HFF-Myc (cell line): ENCODE results near the gene C19orf67.

Source experiments
- DNase-seq: peaks from one replicate; pipeline ENCODE4 v3.0.0-alpha.2; 2011; ENCODE audit warnings: low read depth; ENCODE audit errors: extremely low read depth
- H3K4me3 ChIP-seq: replicated peaks from 2 replicates; pipeline ENCODE4 v1.5.1; 2011; ENCODE audit warnings: low read depth, mild to moderate bottlenecking, control low read depth, low read length
- CTCF ChIP-seq: IDR thresholded peaks from 2 replicates; pipeline ENCODE4 v1.5.1; 2012; ENCODE audit warnings: mild to moderate bottlenecking, low read depth, low read length, control low read depth; ENCODE audit errors: missing control alignments

Gene C19orf67

GRCh38 chr19:14085309-14085995 is at the start of gene C19orf67:
Gene C19orf67, minus strand, starts transcription at chr19:14085783. Its CDS starts 156 bp downstream, at chr19:14085627.
- DNase-seq: no peak
- no peak for TF ChIP-seq CTCF
- no peak within 1 kb of the TSS for H3K4me3 ChIP-seq

DNA sequence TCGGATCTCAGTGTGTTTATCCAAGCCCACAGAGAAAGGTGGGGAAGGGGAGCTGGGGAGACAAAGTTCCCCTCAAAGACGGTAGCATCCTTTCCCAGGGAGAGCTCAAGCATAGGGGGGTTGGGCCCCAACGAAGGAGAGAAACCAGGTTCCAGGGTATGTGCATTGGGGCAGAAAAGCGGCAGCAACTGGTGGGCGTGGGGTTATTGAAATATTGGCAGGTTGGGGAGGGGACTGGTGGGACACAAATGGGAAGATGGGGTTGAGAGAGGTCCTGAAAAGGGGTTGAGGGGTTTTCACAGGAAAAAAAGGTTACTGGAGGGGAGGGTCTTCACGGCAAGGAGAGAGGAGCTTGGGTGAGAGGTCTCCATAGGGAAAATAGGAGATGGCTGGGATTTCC is 49.8 kb upstream of the C19orf67 start:
- peak overlapping the region; percentile 72 for H3K4me3 ChIP-seq
- TF ChIP-seq CTCF: no peak
- no peak for DNase-seq

DNA sequence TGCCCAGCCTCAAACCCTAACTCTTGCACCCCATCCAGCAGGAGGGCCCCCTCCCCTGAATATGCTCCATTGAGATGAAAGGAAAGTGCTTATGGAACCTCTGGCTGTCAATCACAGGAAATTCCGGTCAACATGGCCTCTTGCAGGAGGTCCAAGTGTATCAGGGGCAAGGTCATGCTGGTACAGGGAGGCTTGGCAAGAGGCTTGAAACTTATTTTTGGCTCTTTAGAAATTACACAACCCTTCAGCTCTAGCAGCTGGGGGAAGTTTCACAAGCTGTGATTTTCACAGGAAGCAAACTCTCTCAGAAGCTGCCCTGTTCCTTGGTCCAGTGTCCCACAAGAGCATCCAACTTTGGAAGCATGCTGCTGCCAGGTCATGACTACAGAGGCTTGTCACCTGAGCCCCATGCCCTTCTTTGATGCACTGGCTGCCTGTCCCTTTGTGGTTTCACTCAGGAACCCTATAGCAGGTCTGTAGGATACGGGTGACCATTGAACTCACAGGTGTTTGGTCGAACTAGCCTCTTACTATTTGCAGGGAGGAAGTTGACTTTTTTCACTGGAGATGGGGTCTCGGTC is 42.4 kb upstream of the C19orf67 start:
- no peak overlapping the region for H3K4me3 ChIP-seq
- no peak for DNase-seq
- TF ChIP-seq CTCF: no peak

- H3K4me3 ChIP-seq: no peak overlapping the region
- no peak for DNase-seq
- TF ChIP-seq CTCF: no peak
Observed at GRCh38 chr19:14127176-14127575, 41.6 kb upstream of the C19orf67 start.

GRCh38 chr19:14122924-14123323 is 37.3 kb upstream of the C19orf67 start:
- no peak for TF ChIP-seq CTCF
- DNase-seq: no peak
- H3K4me3 ChIP-seq: no peak overlapping the region

GRCh38 chr19:14120497-14120780 is 34.9 kb upstream of the C19orf67 start:
- DNase-seq: no peak
- H3K4me3 ChIP-seq: no peak overlapping the region
- TF ChIP-seq CTCF: no peak
